GM12864 (cell line): Measurements from ENCODE around the gene LUC7L3.
"Not testable (repeated sequence)": the region's sequence is repeated elsewhere in the genome, so short reads cannot be mapped to it uniquely, and the experiment has no call there.

Source experiments
- DNase-seq: peaks from one replicate; pipeline ENCODE4 v3.0.0-alpha.2; 2011; ENCODE audit warnings: low read depth
- H3K4me3 ChIP-seq: 2 replicates; pipeline ENCODE4 v1.5.1; 2011; ENCODE audit warnings: mild to moderate bottlenecking, low read depth, low read length, control low read depth
- TF ChIP-seq, protein P1 (sequence below): IDR thresholded peaks from 2 replicates; pipeline ENCODE4 v1.5.1; 2011; ENCODE audit warnings: low read depth, mild to moderate bottlenecking, moderate library complexity, low read length, control low read depth, inconsistent platforms; ENCODE audit errors: missing control alignments

Gene LUC7L3

GRCh38 chr17:50802609-50803571 lies 83.5 kb downstream of the LUC7L3 start:
- no peak overlapping the region for H3K4me3 ChIP-seq
- TF ChIP-seq, protein P1, sequence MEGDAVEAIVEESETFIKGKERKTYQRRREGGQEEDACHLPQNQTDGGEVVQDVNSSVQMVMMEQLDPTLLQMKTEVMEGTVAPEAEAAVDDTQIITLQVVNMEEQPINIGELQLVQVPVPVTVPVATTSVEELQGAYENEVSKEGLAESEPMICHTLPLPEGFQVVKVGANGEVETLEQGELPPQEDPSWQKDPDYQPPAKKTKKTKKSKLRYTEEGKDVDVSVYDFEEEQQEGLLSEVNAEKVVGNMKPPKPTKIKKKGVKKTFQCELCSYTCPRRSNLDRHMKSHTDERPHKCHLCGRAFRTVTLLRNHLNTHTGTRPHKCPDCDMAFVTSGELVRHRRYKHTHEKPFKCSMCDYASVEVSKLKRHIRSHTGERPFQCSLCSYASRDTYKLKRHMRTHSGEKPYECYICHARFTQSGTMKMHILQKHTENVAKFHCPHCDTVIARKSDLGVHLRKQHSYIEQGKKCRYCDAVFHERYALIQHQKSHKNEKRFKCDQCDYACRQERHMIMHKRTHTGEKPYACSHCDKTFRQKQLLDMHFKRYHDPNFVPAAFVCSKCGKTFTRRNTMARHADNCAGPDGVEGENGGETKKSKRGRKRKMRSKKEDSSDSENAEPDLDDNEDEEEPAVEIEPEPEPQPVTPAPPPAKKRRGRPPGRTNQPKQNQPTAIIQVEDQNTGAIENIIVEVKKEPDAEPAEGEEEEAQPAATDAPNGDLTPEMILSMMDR, result no peak
- no peak for DNase-seq

DNA sequence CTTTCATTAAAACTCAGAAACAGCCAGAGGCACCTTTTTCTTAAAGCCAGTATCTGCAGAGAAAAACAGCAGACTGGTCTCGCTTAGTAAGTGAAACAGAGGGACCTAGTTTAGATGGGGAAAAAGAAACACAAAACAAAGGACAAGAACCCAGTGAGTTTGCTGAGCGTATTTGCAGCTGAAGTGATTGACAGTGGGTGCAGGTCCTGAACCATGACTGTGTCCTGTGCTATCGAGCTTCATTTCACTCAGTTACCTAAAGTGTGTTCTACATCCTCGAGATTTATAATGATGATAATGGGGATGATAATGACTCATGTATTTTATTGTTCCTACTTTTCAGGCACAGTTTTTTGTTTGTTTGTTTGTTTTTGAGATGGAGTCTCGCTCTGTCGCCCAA lies 84.3 kb downstream of the LUC7L3 start:
- DNase-seq, result no peak
- TF ChIP-seq, protein P1, result no peak
- no peak overlapping the region for H3K4me3 ChIP-seq

GRCh38 chr17:50804749-50805475 lies 85.5 kb downstream of the LUC7L3 start:
- DNase-seq, H3K4me3 ChIP-seq: not testable (repeated sequence)

DNA sequence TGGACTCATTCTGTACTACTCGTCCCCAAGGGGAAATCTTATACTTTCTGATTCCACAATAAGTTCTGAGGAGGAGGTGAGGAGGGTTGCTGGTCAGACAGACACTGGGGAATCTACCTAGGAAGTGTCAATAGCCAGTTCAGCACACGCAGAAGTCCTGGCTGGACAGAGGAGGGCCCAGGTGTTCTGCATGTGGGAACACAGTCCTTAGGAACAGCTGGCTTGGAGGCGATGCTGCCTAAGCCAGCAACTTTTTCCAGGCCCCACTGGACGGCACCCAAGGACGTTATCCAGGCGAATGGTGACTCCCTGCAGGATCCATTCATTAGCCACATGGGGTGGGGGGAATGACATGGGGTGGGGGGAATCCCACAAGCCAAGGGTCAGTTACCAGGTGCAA lies 86.1 kb downstream of the LUC7L3 start:
- no peak for DNase-seq
- H3K4me3 ChIP-seq, result no peak overlapping the region
- TF ChIP-seq, protein P1, result no peak
